Fibroblast of pulmonary artery (primary cell): ENCODE measurements around the gene KIRREL3.

Source experiments
- DNase-seq: peaks from one replicate; pipeline ENCODE4 v3.0.0-alpha.2; 2010; ENCODE audit warnings: low read depth
- H3K4me3 ChIP-seq: replicated peaks from 2 replicates; pipeline ENCODE4 v1.5.1; 2011; ENCODE audit warnings: low read depth, mild to moderate bottlenecking, control low read depth, low read length, moderate library complexity
- TF ChIP-seq, protein P1 (sequence below): IDR thresholded peaks from 2 replicates; pipeline ENCODE4 v1.5.1; 2011; ENCODE audit warnings: mild to moderate bottlenecking, control low read depth, low read length, inconsistent platforms; ENCODE audit errors: missing control alignments

Gene KIRREL3

DNA sequence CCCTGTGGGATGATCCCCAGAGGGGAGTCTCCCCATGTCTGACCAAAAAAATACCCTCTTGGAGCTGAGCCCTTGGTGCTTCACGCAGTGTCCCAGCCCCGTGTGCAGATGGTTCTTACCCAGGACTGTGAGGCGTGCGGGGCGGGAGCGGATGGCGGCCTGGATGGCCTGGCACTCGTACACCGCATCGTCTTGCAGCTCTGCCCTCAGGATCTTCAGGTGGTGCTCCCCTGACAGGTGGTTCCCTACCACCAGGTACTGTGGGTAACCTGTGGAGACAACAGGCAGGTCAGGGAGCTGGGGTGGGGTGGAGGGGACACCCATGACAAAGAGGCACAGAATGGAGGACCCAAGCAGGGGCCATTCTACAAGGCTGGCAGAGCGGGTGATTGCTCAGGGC, 479.4 kb downstream of the KIRREL3 start:
- no peak overlapping the region for H3K4me3 ChIP-seq
- TF ChIP-seq, protein P1, sequence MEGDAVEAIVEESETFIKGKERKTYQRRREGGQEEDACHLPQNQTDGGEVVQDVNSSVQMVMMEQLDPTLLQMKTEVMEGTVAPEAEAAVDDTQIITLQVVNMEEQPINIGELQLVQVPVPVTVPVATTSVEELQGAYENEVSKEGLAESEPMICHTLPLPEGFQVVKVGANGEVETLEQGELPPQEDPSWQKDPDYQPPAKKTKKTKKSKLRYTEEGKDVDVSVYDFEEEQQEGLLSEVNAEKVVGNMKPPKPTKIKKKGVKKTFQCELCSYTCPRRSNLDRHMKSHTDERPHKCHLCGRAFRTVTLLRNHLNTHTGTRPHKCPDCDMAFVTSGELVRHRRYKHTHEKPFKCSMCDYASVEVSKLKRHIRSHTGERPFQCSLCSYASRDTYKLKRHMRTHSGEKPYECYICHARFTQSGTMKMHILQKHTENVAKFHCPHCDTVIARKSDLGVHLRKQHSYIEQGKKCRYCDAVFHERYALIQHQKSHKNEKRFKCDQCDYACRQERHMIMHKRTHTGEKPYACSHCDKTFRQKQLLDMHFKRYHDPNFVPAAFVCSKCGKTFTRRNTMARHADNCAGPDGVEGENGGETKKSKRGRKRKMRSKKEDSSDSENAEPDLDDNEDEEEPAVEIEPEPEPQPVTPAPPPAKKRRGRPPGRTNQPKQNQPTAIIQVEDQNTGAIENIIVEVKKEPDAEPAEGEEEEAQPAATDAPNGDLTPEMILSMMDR = no peak
- DNase-seq = no peak

DNA sequence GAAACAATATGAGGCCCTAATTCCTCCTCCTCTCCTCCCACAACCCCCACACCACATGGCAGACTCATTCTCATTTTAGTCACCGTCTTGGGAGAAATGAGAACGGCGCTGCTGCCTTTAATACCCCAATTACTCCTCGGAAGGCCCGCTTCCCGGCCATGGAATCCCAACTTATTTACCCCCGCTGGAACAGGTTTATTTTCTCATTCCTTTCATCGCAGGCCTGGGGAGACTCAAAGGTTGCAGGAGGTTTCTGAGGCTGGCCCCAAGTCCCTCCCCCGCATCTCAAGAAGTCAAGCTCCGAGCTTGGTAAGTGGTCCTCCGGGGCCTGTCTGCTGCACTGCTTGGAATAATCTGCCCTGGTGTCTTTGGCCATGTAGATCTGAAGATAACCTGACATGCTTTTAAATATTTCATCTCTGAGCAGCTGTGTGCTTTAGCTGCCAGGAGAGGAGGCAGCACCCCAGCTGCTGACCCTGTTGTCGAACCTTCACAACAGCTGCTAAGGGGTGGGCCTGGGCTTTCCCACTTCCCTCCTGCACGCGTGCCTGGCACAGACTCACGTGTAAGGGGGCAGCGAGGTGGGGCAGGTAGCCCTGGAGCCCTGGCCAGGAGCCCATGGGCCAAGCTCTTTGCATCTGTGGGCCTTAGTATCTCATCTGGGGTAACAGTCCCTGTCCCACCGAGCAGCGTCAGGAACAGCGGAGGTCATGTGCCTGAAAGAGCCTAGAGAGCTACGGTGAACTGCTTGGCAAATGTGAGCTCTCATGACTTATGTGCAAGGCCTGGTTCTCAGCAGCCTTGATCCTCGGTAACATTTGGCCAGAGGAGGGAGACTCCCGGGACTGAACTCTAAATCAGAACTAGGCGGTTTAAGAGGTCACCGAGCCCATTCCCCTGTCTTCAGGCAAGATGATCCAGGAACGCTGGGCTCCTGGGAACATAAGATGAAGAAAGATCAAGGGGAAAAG, 480.5 kb downstream of the KIRREL3 start:
- TF ChIP-seq, protein P1 = no peak
- no peak for DNase-seq
- no peak overlapping the region for H3K4me3 ChIP-seq

DNA sequence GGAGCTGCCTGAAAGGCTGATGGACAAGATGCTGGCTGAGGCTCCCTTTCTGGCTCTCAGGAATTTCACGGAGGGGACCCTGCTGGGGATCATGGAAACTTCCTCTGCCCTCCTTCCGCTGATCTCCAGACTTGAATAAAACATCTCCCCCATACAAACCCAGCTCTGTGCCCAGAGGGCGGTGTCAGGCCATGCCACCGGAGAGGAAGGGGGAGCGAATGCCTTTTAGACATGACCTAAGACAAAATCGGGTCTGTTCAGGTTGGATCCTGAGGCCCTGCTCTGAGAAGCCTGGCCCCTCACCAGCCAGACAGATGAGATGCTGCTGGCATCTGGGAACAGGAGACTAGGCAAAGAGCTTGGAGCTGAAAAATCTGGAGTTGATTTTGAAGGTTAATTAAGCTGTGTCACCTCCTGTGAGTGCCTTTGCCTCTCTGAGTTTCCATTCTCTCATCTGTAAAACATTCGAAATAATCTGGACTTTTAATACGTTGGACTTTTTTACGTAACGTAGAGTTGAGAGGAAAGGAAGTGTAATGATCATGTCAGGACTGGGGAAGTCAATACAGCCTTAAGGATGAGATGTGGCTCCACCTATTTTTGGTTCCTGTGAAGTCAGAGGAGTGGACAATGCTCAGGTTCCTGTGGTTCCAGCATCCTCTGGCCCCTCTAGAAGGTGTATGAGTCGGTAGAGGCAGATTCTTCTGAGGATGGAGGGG, 481.4 kb downstream of the KIRREL3 start:
- H3K4me3 ChIP-seq = no peak overlapping the region
- DNase-seq = no peak
- TF ChIP-seq, protein P1 = no peak

DNA sequence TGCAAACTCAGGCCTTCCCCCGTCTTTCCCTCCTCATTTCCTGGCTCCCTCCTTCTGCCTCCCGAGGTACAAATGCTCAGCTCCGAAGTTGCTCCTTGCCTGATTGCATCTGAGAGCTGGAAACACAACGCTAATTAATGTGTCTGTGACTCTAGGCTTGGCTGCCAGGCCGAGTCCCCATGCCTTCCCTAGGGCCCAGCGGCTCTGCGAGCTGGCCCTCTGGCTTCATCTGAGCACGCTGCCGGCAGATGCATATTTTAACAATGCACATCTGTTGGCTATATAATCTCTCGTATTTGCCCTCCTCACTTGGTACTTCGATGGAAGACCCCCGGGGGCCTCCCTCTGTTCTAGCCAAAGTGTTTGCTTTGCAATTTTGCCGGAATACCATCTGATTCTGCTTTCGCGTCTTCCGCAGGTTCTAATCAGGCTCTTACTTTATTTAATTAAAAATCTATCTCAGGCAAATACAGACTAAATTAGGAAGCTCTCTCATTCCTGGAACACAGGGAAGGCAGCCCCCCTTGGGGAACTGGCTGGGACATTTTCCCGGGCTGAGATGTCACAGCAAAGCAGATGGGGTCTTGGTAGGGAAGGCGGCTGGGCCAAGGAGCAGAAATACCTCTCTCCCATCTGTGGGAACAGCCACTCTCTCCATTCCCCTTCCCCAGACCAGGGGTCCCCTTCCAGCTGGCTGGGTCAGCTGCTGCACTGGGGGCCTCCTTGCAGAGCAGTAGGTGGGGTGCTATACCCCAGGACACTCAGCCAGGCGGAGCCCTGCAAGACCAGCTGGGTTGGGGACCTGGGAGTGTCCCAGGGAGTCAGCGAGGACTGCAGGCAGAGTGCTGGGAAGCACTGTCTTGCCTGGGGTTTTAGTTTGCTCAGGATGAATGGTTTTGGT, 482.2 kb downstream of the KIRREL3 start:
- no peak for DNase-seq
- TF ChIP-seq, protein P1 = no peak
- no peak overlapping the region for H3K4me3 ChIP-seq

DNA sequence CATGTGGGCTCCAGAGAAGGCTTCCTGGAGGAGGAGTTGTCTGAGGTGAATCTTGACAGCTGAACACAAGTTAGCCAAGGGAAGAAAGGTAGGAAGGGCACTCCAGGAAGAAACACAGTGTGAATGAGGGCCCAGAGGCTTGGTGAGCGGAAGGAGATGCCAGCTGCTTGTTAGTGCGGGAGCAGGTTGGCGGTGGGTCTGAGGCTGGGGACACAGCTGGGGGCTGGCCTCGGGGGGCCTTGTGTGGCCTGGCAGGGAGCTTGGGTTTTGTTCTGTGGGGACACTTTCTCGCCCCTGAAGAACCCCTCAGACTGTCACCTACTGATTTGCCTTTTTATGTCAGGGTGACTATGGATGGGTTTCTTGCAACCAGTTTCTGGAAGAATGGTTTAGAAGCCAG, 485.1 kb downstream of the KIRREL3 start:
- no peak overlapping the region for H3K4me3 ChIP-seq
- DNase-seq = no peak
- TF ChIP-seq, protein P1 = no peak

DNA sequence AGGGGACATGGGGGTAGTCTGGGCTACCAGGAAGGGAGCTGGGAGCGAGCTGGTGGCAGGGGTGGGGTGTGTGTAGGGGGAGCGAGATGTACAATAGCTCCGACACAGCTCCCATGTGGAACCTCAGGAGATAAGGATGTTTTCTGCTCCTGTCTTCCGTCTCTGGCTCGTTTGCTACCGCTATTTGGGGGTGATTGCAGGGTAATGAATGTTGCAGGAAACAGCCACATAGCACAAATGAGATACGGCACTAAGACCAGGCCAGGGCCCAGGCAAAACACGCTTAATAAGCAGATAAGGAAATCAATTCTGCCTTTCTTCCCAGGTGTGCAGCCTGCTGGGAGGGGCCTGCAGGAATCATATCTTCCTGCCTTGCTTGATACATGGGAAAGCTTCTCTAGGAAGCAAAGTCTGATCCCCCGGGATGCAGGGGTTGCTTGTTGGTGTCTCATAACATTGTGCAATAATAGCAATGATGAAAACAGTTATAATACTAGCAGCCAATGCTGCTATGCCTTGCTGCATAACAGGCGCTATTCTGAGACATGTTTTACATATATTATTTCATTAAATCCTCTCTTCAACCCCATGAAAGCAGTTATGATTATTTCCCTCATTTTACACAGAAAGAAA, 486.4 kb downstream of the KIRREL3 start:
- H3K4me3 ChIP-seq = no peak overlapping the region
- no peak for DNase-seq
- TF ChIP-seq, protein P1 = no peak
